GM12878 (cell line): ENCODE data around the gene NOL3. TPM values are rescaled to one million over a fixed set of nuclear protein-coding genes. Genes with fewer than 3 reads are reported as not detected.

ENCODE experiments used
- BHLHE40 ChIP-seq, 2 experiments: fragments of 450-650 bp in 1 of 2; IDR thresholded peaks; 2 replicates each; pipeline ENCODE4 v1.6.1; 2011 to 2017; ENCODE audit warnings: low read depth in 2 of 2, borderline replicate concordance in 1 of 2, improper control_type of control experiment in 1 of 2, low read length in 1 of 2, mild to moderate bottlenecking in 1 of 2
- CTCF ChIP-seq, 3 experiments: IDR thresholded peaks in 2 of 3; conservative IDR thresholded peaks in 1 of 3; 2 replicates each; pipeline ENCODE4 v1.5.1; 2011; ENCODE audit warnings: low read depth in 3 of 3, low read length in 3 of 3, mild to moderate bottlenecking in 3 of 3, control low read depth in 2 of 3, moderate library complexity in 2 of 3, inconsistent platforms in 1 of 3, mixed read lengths in 1 of 3; ENCODE audit not compliant: control insufficient read depth in 2 of 3, insufficient read depth in 1 of 3; ENCODE audit errors: extremely low read depth in 1 of 3
- CUX1 ChIP-seq: IDR thresholded peaks from 2 replicates; pipeline ENCODE4 v1.6.1; 2012; ENCODE audit warnings: improper control_type of control experiment, low read depth, low read length; ENCODE audit not compliant: insufficient replicate concordance
- ELK1 ChIP-seq: IDR thresholded peaks from 2 replicates; pipeline ENCODE4 v1.6.1; 2012; ENCODE audit warnings: low read depth, low read length, improper control_type of control experiment
- NFXL1 ChIP-seq: fragments of 450-650 bp; IDR thresholded peaks from 2 replicates; pipeline ENCODE4 v1.6.1; 2017; ENCODE audit warnings: antibody characterized with exemption, mild to moderate bottlenecking, borderline replicate concordance
- POLR2AphosphoS2 ChIP-seq: IDR thresholded peaks from 2 replicates; pipeline ENCODE4 v1.6.1; 2011; ENCODE audit warnings: low read depth, mild to moderate bottlenecking, low read length, improper control_type of control experiment, moderate library complexity
- RELB ChIP-seq: fragments of 450-650 bp; IDR thresholded peaks from 2 replicates; pipeline ENCODE4 v1.6.1; 2017; ENCODE audit warnings: low read depth, mild to moderate bottlenecking, moderate library complexity
- STAT1 ChIP-seq: fragments of 450-650 bp; conservative IDR thresholded peaks from 2 replicates; pipeline ENCODE4 v1.6.1; 2014; ENCODE audit warnings: antibody characterized with exemption, mild to moderate bottlenecking
- USF1 ChIP-seq: IDR thresholded peaks from 2 replicates; pipeline ENCODE4 v1.6.1; 2011; ENCODE audit warnings: borderline replicate concordance, low read depth, mild to moderate bottlenecking, moderate library complexity, mixed read lengths, low read length; ENCODE audit not compliant: insufficient read depth; ENCODE audit errors: extremely low read length
- ZBTB4 ChIP-seq: fragments of 450-650 bp; formaldehyde crosslinking; IDR thresholded peaks from 2 replicates; pipeline ENCODE4 v1.4.0; 2022; ENCODE audit warnings: mild to moderate bottlenecking, moderate library complexity
- polyA plus RNA-seq, 11 experiments: library from polyadenylated mRNA; depleted of rRNA in 4 of 11; unstranded in 6 of 11; stranded (reverse) in 5 of 11; fragments of >200 nt; fragmentation: Nextera tagmentation in 4 of 11; fragmentation: Illumina TruSeq in 1 of 11; extraction: Ambion mirVana in 4 of 11; extraction: Trizol in 1 of 11; gene quantifications; 1 replicate in 1 of 11; 2 replicates in 10 of 11; pipeline versions ENCODE4 v1.2.1 to v1.2.3, GENCODE V29; 2011 to 2016; ENCODE audit warnings: inconsistent platforms in 2 of 11, missing spikeins in 2 of 11, low read depth in 1 of 11
- total RNA-seq, 4 experiments: library from RNA; depleted of rRNA in 3 of 4; stranded (reverse); fragments of >200 nt in 3 of 4; fragmentation: Illumina TruSeq in 1 of 4; extraction: Trizol in 1 of 4; gene quantifications; 2 replicates each; pipeline versions ENCODE4 v1.2.1 to v1.2.3, GENCODE V29; 2013 to 2021

The NOL3 gene
- total and polyA plus RNA-seq, 10 of the 15 experiments (the other 5 are each of a cell fraction or from before 2014, with no cell fraction given), result 0.31 to 18.4 (median 2.7) TPM

GRCh38 chr16:67191995-67192681 lies 21.8 kb downstream of the NOL3 start, which contains the start of gene E2F4 (continued):
- TF ChIP-seq CTCF (IDR thresholded peaks at IDR 0.05 in 2 of 3, conservative IDR thresholded peaks at IDR 0.05 in 1 of 3; ENCODE audit: control insufficient read depth in 2 of 3, extremely low read depth in 1 of 3, insufficient read depth in 1 of 3, low read depth in 3 of 3, low read length in 3 of 3) (no peak), USF1 (peak; percentile 7), BHLHE40 (IDR thresholded peaks at IDR 0.05; ENCODE audit: borderline replicate concordance in 1 of 2, low read depth in 2 of 2, low read length in 1 of 2) (peak; percentile 94 to 97), CUX1 (no peak), STAT1 (peak; percentile 41; the same call in 1 of the 2 replicates), NFXL1 (no peak), ELK1 (peak; percentile 89), POLR2AphosphoS2 (peak; percentile 70; the same call in 1 of the 2 replicates), RELB (peak; percentile 90), ZBTB4 (no peak)
